ENCODE data around the gene MAP7.
"Not testable (repeated sequence)": the region's sequence is repeated elsewhere in the genome, so short reads cannot be mapped to it uniquely, and the experiment has no call there.

MAP7 gene

DNA sequence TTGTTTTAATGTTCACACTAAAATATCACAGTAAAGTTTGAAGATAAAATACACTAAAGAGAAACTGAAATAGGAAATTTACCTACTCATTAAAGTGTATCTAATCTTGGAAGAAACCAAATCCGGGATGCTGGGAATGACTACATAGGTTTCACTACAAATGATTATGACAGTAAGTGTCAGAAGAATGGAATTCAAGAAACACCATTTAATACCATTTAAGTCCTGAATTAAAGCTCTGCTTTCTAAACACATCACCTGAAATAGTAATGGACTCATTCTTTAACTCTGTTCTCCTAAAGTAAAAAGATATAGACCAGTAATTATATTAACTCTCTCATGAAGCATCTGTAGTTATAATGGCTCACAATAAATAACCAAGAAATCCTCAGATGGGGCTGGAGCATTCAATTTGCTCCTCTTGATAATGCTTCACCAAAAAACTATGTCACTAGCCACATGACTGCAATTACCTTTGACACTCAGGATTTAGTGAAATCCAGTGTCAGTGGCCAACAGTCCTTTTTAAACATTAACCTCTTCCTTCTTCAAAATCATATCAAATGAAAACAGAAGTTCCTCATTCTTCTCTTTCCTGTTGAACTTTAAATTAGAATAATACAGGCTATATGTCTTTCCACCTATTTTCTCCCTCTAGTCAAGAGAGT lies 41.4 kb downstream of the MAP7 start:
- DNase-seq (ENCODE audit: extremely low read depth in 1 of 2, low read depth in 1 of 2) = no peak

DNA sequence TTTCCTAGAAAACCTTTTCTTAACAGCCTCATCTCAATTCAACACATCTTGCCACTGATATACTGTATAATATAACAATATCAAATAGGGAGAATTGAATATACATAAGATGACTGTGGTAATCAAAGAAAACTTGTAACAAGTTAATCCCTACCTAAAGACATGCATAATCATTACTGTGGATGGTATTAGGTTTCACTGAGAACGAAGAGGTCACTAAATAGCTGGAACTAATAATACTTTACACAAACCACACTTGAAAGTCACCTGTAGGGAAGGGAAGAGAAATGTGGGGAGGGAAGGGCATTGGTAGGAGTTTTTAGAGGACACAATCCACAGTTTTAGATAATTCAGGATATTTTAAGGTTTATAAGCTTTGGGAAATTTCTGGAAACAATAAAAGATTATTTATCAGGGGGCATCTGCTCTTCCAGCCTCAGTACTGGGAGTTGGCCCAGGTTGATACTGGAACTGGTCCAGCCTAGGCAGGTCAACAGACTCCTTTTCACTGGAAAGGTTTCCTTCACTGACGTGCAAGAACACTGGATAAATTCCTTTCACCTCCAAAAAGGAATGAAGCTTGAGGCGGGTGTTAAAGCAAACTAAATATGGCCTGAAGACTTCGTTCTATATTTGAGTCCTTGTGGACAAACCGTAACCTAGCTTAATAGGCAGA lies 44.0 kb downstream of the MAP7 start:
- no peak for DNase-seq (ENCODE audit: extremely low read depth in 1 of 2, low read depth in 1 of 2)

GRCh38 chr6:136503303-136504029 lies 46.8 kb downstream of the MAP7 start:
- no peak for DNase-seq (ENCODE audit: extremely low read depth in 1 of 2, low read depth in 1 of 2)

- DNase-seq (ENCODE audit: extremely low read depth in 1 of 2, low read depth in 1 of 2) = no peak
Observed at GRCh38 chr6:136502786-136503185, 47.4 kb downstream of the MAP7 start.

GRCh38 chr6:136501514-136501913 lies 48.7 kb downstream of the MAP7 start:
- DNase-seq (ENCODE audit: extremely low read depth in 1 of 2, low read depth in 1 of 2) = no peak

DNA sequence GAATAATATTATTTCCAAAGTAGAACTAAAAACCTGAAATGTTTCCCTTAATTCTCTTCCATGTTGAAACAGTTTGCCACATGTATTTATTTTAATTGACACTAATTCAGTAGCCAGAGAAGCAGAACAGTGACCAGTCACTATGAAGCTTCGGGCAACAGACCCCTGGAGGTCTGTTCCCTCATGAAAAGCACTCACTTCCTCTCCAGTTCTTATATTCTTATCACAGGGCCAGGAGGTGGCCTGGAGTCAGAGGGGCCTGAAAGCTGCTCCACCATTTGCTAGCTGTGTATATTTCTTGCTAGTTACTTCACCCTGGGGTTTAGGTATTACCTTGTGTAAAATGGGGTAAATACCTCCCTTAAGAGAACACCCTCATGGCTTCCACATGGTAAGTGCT lies 49.1 kb downstream of the MAP7 start:
- DNase-seq (ENCODE audit: extremely low read depth in 1 of 2, low read depth in 1 of 2) = no peak

- DNase-seq (ENCODE audit: extremely low read depth in 1 of 2, low read depth in 1 of 2) = no peak
Observed at GRCh38 chr6:136500414-136500813, 49.8 kb downstream of the MAP7 start.

DNA sequence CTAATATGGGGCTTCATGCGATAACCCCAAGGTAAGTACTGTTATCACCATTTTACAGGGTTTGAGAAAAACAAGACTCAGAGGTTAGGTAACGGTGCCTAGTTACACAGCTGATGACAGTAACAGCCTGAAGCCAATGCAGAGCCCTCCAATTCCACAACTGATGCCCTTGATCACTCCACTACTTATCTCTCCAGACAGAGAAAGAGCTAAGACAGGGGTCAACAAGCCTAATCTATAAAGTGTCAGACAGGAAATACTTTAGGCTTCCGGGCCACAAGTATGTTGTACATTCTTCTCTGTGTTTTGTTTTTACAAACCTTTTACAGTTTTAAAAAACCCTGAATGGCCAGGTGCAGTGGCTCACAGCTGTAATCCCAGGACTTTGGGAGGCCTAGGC lies 50.9 kb downstream of the MAP7 start:
- no peak for DNase-seq (ENCODE audit: extremely low read depth in 1 of 2, low read depth in 1 of 2)

DNA sequence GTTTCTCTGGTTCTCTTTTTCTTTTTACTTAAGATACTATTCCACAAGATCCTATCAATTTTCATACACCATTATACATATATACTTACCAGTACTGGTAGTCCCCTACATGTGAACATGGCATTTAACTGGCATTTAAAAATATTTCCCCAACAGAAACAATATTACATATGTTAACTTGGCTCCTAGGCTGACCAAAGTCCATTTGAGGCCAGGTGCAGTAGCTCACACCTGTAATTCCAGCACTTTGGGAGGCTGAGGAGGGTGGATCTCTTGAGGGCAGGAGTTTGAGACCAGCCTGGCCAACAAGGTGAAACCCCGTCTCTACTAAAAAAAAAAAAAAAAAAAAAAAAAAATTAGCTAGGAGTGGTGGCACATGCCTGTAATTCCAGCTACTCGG lies 53.8 kb downstream of the MAP7 start:
- not testable (repeated sequence) for DNase-seq (ENCODE audit: extremely low read depth in 1 of 2, low read depth in 1 of 2)

DNA sequence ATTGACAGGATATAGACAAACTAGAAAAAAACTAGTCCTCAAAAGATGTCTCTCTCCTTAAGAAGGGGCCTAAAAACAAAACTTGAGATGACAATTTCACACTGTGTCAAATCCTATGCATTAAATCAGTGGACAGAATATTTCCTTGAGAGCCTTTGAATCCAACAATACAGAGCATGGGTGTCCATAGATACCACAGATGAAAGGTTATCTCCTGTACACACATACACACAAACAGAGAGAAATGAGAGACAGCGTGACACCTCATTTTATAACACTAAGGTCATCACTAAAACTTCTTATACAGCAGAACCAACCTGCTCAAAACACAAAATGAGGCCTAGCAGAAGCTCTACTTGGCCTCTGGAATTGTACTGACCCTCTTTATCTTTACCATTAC lies 55.5 kb downstream of the MAP7 start:
- no peak for DNase-seq (ENCODE audit: extremely low read depth in 1 of 2, low read depth in 1 of 2)

GRCh38 chr6:136494059-136494458 lies 56.2 kb downstream of the MAP7 start:
- no peak for DNase-seq (ENCODE audit: extremely low read depth in 1 of 2, low read depth in 1 of 2)

GRCh38 chr6:136492409-136492808 lies 57.8 kb downstream of the MAP7 start:
- DNase-seq (ENCODE audit: extremely low read depth in 1 of 2, low read depth in 1 of 2) = no peak

DNA sequence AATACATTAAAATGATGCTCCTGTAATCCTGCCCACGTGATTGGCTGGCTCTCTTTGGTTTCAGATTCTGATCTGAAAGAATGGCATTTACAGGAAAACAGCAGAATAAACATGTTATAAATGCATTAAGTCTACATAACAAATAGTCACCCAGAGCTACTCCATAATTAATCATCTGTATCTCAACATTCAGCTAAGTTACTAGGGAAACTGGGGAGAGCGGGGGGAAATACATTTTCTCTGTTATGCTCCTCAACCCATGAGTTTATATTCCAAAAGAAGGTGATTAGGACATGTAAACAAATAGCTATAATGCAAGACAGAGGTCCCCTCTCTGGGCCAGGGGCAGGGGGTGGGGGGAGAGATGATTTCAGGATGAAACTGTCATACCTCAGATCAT lies 58.5 kb downstream of the MAP7 start:
- no peak for DNase-seq (ENCODE audit: extremely low read depth in 1 of 2, low read depth in 1 of 2)

- no peak for DNase-seq (ENCODE audit: extremely low read depth in 1 of 2, low read depth in 1 of 2)
Observed at GRCh38 chr6:136491251-136491650, 59.0 kb downstream of the MAP7 start.

DNA sequence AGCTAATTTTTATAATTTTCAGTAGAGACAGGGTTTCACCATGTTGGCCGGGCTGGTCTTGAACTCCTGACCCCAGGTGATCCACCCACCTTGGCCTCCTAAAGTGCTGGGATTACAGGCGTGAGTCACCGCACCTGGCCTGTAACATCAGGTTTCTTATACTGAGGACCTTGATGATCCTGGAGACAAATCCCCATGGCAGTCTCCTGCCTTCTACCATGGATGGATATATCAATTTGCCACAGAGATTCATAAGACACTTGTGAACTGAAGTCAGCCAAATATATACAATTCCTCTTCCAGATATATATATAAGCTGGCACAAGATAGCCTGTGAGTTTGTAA lies 60.6 kb downstream of the MAP7 start:
- DNase-seq (ENCODE audit: extremely low read depth in 1 of 2, low read depth in 1 of 2) = not testable (repeated sequence)

- DNase-seq (ENCODE audit: extremely low read depth in 1 of 2, low read depth in 1 of 2) = no peak
Observed at GRCh38 chr6:136487759-136488425, 62.3 kb downstream of the MAP7 start.

GRCh38 chr6:136486357-136486756 lies 63.9 kb downstream of the MAP7 start:
- DNase-seq (ENCODE audit: extremely low read depth in 1 of 2, low read depth in 1 of 2) = no peak

DNA sequence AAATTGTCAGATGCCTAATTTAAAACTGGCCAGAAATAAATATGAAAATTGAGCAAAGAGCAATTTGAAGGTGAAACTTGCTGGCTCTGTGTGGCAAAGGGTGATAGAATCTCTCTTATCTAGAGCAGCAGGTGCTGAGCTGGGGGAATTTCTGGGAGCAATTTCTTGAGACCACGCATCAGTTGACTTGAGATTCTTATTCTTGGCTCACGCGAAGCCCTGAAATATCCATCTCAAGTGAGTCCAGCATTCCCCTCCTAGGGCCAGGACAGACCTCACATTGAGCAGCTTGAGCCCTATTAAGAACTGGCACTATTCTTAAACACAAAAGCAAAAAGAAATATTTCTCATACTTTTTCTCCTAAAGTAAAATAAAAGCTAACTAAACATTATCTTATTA lies 66.3 kb downstream of the MAP7 start:
- no peak for DNase-seq (ENCODE audit: extremely low read depth in 1 of 2, low read depth in 1 of 2)

- DNase-seq (ENCODE audit: extremely low read depth in 1 of 2, low read depth in 1 of 2) = not testable (repeated sequence)
Observed at GRCh38 chr6:136483005-136483404, 67.2 kb downstream of the MAP7 start.

DNA sequence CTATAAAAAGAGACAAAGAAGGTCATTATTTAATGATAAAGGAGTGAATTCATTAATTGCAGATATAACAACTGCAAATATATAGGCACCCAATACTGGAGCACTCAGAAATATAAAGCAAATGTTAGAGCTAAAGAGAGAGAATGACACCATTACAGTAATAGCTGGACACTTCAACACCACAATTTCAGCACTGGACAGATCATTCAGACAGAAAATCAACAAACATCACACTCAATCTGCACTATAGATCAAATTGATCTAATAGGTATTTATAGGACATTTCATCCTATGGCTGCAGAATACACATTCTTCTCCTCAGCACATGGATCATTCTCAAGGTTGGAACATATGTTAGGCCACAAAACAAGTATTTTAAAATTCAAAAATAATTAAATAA lies 72.7 kb downstream of the MAP7 start:
- no peak for DNase-seq (ENCODE audit: extremely low read depth in 1 of 2, low read depth in 1 of 2)

DNA sequence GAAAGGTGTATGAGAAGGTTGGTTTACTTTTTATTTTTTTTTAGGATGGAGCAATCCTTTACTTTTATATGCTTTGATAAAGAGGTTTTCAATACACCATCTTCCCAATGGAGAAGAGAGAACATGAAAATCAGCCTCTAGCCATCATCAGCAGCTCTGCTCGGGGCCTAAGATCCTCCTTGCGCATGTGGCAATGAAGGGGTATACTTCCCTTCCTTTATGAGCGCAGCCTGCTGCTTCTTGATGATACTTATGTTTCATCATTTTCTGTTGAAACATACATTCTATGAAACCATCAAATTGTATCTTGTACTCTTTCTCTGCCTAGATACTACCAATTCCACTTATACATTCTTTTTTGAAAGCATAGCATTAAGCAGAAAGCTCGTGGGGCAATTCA lies 74.5 kb downstream of the MAP7 start:
- no peak for DNase-seq (ENCODE audit: extremely low read depth in 1 of 2, low read depth in 1 of 2)

- no peak for DNase-seq (ENCODE audit: extremely low read depth in 1 of 2, low read depth in 1 of 2)
Observed at GRCh38 chr6:136474241-136474640, 76.0 kb downstream of the MAP7 start.
